Measurements from ENCODE around the gene KCNF1.

GRCh38 chr2:10935366-10935918 lies 23.7 kb downstream of the KCNF1 start:
- TF ChIP-seq CTCF (IDR thresholded peaks at IDR 0.05) (no peak), EZH2 (IDR thresholded peaks at IDR 0.05) (no peak)
